ENCODE data around the gene PHRF1. TPM values are rescaled to one million over a fixed set of nuclear protein-coding genes. Genes with fewer than 3 reads are reported as not detected.

Gene PHRF1
- total RNA-seq, 1 experiment from 2014 or later = 48.9 TPM

GRCh38 chr11:581342-581741 is 5.1 kb downstream of the PHRF1 start:
- no peak overlapping the region for H3K27ac ChIP-seq (ENCODE audit: insufficient read length, low read depth, low read length)

More at GRCh38 chr11:581342-581741, 5.1 kb downstream of the PHRF1 start:
- WGBS (ENCODE audit: extremely low coverage, insufficient read length, low lambda C conversion rate) = no CpG with 5 or more reads among the region's 14 CpGs
- peaks cover 3% of the 10 kb centered on the region for H4K20me1 ChIP-seq (ENCODE audit: control insufficient read depth, insufficient read depth, insufficient read length)
- no peak overlapping the region for H3K4ac ChIP-seq (ENCODE audit: low read depth, low read length)
- H2BK20ac ChIP-seq (ENCODE audit: low read depth, low read length, poor library complexity, severe bottlenecking) = no peak overlapping the region
- H3K4me1 ChIP-seq (ENCODE audit: insufficient read depth, low read length) = no peaks in the 10 kb centered on the region
- Mint-ChIP-seq H3K4me3 (no peak overlapping the region; a peak in 1 of 5 replicates), H3K36me3 (ENCODE audit: insufficient read depth in 1 of 3, low read depth in 3 of 3) (peaks cover 16 to 44% (median 37%) of the 10 kb centered on the region in 3 experiments; a peak in 6 of 7 replicates), H3K27ac (peak overlapping the region in 2 of 3 experiments; percentile 61 to 71; a peak in 4 of 7 replicates), H3K9me3 (no peaks in the 10 kb centered on the region), H3K27me3 (ENCODE audit: low read depth) (no peaks in the 10 kb centered on the region), H3K4me1 (peaks cover 11 to 15% of the 10 kb centered on the region in 2 experiments; a peak in 3 of 4 replicates)
- H3K18ac ChIP-seq (ENCODE audit: insufficient read length, low read depth, low read length) = no peak overlapping the region
- no peak overlapping the region for H2AK5ac ChIP-seq (ENCODE audit: insufficient read length, low read length)
- H3K79me2 ChIP-seq (ENCODE audit: insufficient read depth, low read length) = peaks cover 42% of the 10 kb centered on the region; the same call in 1 of the 2 replicates
- no peak overlapping the region for H2BK12ac ChIP-seq (ENCODE audit: insufficient read length, low read depth, low read length)
- no peak overlapping the region for H2AFZ ChIP-seq (ENCODE audit: low read length)
- no peak overlapping the region for H3K56ac ChIP-seq (ENCODE audit: insufficient read length, low read depth, low read length)
- H3K14ac ChIP-seq (ENCODE audit: insufficient read depth, low read length) = no peak overlapping the region
- no peak overlapping the region for H2BK120ac ChIP-seq (ENCODE audit: low read depth, low read length, poor library complexity, severe bottlenecking)
- no peak overlapping the region for H4K8ac ChIP-seq (replicated peaks; ENCODE audit: insufficient read length, low read depth, low read length)
- no peaks in the 10 kb centered on the region for H3K27me3 ChIP-seq (ENCODE audit: insufficient read depth, low read length)
- no peak overlapping the region for H2BK15ac ChIP-seq (ENCODE audit: low read depth, low read length)
- H3T11ph ChIP-seq (ENCODE audit: low read length) = no peak overlapping the region
- peaks cover 7% of the 10 kb centered on the region for H3K23me2 ChIP-seq (ENCODE audit: insufficient read length, low read depth, low read length, poor library complexity, severe bottlenecking)
- no peak overlapping the region for H4K5ac ChIP-seq (ENCODE audit: insufficient read length, low read depth, low read length)
- no peak overlapping the region for H2BK5ac ChIP-seq (ENCODE audit: insufficient read length, low read length)
- no peak overlapping the region for H4K91ac ChIP-seq (ENCODE audit: insufficient read length, low read depth, low read length)
- no peak overlapping the region for H3K9ac ChIP-seq (ENCODE audit: extremely low read depth, insufficient read length, low read length)
- no peak for DNase-seq
- H3K79me1 ChIP-seq (ENCODE audit: insufficient read depth, low read depth, low read length, poor library complexity, severe bottlenecking) = peaks cover 14% of the 10 kb centered on the region
- no peak overlapping the region for H3K23ac ChIP-seq (ENCODE audit: insufficient read length, low read depth, low read length)
- TF ChIP-seq CTCF (conservative IDR thresholded peaks at IDR 0.05) = no peak
- no peak overlapping the region for H3K4me2 ChIP-seq (ENCODE audit: insufficient read depth, insufficient read length, low read length)
- no peaks in the 10 kb centered on the region for H3K9me3 ChIP-seq (ENCODE audit: control insufficient read depth, low read depth, low read length)
